ENCODE data around the gene FOXP2.

- TF ChIP-seq CTCF (IDR thresholded peaks at IDR 0.05) (no peak), POLR2A (IDR thresholded peaks at IDR 0.05) (no peak)
These were observed 160.5 kb downstream of the FOXP2 start for GRCh38 chr7:114575098-114575497.
